Stimulated activated CD8-positive, alpha-beta memory T cell treated with anti-CD3 and anti-CD28 coated beads, Interleukin-2, amount 100 ng/mL, for 48 hours (primary cell): Measurements from ENCODE around the gene COX7A2L.
"Not testable (repeated sequence)": the region's sequence is repeated elsewhere in the genome, so short reads cannot be mapped to it uniquely, and the experiment has no call there.

Source experiments
- DNase-seq, 2 donors: peaks; one replicate each; pipeline ENCODE4 v3.0.0-alpha.2; 2020; ENCODE audit warnings: low read depth in 2 of 2

Gene COX7A2L

GRCh38 chr2:42367835-42368234 lies 6.8 kb upstream of the COX7A2L start:
- no peak for DNase-seq

- no peak for DNase-seq
Measured at GRCh38 chr2:42366411-42366810, 5.4 kb upstream of the COX7A2L start.

DNA sequence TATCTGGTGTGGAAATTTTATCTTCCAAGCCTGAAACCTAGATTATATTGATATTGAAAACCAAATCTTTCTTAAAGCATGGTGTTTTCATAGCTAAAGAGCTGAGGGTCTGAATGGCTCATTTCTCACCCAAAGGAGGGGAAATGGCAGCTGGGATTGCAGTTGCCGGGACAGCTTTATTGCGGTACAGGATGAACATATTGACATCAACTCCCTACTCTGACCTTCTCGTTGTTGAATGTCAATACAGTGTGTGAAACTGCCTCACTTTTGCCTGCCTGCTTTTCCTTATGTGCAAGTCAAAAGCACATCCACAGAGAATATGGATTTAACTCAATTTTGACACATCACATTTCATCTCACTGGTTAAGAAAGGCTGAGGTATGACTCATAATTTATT lies 3.6 kb upstream of the COX7A2L start:
- DNase-seq: no peak

- DNase-seq: no peak
Measured at GRCh38 chr2:42363413-42363812, 2.4 kb upstream of the COX7A2L start.

DNA sequence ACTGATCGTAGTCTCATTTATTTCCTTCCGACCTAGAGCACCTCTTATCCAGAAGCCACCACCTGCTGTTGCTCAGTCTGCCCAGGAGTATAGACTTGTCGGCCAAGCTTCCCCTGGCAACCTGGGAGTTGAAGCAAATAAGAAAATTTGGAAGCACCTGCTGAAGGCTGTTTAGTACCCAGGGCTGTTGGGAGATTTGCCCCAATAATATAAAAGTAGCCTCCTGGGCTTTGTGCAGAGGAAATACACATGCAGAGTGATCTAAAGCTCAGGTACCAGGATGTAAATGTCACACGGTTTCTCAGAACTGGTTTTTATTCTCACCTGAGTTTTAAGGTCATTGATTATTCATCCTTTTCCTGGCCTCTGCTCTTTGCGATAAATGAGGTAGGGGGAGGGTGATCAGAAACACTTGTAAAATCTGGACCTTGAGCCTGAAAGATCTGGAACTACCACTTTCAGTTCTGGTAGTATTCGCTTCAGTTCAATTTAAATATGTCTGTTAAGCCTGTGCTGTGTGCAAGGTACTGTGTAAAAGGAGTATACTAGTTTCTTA lies 789 bp upstream of the COX7A2L start:
- DNase-seq: no peak

GRCh38 chr2:42360493-42360889 lies 526 bp downstream of the COX7A2L start:
- DNase-seq: no peak

DNA sequence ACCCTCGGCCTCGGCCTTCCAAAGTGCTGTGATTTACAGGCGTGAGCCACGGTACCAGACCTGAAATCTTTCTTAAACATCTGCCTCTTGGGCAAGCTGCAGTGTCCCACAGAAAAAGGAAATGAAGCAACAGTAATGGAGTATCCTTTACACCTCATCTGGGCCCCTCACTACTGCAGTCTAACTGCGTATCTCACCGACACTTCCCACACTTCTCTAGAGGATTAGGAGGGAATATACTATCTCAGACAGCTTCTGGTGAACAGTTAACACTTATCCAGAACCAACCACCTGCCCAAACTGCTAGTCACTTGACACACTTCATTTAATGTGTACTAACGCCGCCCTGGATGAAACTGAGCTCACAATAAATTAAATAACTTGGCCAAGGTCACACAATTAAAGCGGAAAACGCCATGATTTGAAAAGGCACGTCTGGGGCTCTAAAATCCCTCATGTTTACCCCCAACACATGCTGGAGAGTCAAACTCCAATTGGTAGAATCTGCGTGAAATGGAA lies 993 bp downstream of the COX7A2L start:
- no peak for DNase-seq

GRCh38 chr2:42359304-42359964 lies 1.6 kb downstream of the COX7A2L start:
- DNase-seq: no peak

- DNase-seq: no peak
Measured at GRCh38 chr2:42353792-42354429, 7.1 kb downstream of the COX7A2L start.

- no peak for DNase-seq
Measured at GRCh38 chr2:42351864-42352263, 9.2 kb downstream of the COX7A2L start.

GRCh38 chr2:42350434-42351063 lies 10.5 kb downstream of the COX7A2L start:
- DNase-seq: no peak

DNA sequence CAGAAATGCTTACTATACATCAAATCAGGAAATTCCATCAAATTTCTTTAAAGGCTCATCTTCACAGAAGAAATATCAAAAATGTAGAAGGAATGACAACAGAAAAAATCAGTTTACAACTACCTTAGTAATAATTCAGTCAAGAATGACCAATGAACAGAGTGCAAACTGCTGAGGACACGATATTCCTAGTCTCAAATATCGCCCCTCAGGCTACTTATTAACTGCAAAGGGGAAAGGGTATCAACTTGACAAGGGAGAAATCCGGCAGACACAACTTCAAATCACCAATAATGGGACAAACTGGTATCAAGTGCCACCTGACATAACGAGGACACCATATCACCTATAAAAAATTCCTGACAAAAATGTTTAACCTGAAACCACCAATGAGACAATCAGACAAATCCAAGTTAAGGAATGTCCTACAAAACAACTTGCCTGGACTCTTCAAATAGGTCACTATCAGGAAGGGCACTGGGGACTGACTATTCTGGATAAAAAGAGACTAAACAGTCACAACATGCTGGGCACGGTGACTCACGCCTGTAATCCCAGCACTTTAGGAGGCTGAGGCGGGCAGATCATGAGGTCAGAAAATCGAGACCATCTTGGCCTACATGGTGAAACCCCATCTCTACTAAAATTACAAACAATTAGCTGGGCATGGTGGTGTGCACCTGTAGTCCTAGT lies 12.8 kb downstream of the COX7A2L start:
- DNase-seq: no peak

GRCh38 chr2:42347518-42347917 lies 13.5 kb downstream of the COX7A2L start:
- DNase-seq: not testable (repeated sequence)

DNA sequence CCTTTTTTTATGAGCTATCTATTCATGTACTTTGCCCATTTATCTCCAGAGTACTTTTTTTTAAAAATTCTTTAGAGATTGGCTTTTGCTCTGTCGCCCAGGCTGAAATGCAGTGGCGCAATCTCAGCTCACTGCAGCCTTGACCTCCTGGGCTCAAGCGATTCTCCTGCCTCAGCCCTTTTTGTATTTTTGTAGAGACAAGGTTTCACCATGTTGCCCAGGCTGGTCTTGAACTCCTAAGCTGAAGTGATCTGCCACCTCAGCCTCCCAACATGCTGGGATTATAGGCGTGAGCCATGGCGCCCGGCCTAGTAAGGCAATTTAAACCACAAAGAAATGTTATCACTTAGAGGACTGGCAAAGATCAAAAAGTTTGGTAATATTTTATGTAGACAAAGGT lies 14.2 kb downstream of the COX7A2L start:
- DNase-seq: not testable (repeated sequence)

GRCh38 chr2:42345986-42346385 lies 15.0 kb downstream of the COX7A2L start:
- DNase-seq: no peak

DNA sequence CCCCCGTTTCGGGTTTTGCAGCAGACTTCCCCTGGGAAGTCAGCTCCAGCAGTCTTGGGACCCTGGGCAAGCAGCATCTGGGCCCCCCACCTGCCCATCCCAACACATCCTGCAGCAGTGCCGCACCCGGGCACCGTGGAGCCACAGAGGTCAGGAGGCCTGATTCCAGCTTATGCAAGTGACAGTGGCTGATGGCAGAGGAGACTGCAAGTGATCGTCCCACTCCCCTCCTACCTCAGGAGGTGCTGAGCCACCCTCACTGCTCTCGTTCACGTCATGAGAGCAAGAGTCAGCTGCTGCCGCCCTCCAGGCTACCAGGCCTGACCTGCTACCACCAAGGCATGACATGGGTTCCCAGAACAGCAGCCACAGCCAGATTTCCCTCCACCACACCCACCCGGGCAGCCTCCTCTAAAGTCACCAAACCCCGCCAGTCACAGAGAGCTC lies 18.2 kb downstream of the COX7A2L start:
- DNase-seq: no peak

GRCh38 chr2:42342061-42342794 lies 18.8 kb downstream of the COX7A2L start:
- no peak for DNase-seq

- no peak for DNase-seq
Measured at GRCh38 chr2:42340938-42341636, 19.9 kb downstream of the COX7A2L start.

DNA sequence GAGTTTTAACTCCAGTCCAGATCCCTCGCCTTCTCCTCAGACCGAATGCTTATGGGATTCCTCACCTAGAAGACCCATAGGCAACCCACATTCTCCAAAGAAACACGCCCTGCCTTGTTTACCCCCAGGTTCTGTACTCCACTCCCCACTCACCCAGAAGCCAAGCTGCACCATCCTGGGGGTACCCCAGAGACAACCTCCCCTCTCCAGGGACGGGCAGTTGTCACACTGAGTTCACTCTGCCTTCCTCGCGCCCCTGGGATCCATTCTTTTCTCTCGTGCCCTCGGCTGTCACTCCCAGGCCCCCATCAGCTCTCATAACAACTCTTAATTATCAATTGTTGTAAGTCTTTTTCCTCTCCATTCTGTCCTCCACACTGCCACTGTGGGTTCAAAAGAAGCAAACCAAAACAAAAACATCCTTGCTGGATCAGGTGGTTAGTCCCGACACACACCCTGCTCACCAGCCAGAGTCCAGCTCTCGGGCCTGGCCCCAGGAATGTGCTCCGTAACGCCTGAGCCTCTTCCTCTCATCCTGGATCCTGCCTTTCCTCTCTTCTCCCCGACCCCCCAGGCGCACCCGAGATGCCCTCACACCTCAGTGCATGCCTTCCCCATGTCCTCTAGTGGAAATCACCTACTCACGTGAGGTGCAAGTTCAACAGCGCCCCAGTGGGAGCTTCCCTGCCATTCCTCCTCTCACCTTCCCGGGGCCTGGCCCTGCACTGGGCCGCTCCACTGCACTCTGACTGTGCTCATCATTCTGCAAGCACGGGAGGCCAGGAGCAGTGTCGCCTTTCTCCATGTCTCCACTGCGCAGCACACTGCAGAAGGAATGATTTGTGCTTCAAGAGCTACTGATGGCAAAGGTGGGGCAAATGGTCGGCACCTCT lies 20.7 kb downstream of the COX7A2L start:
- DNase-seq: no peak
